ENCODE data around the gene MARF1.
"Not testable (repeated sequence)": the region's sequence is repeated elsewhere in the genome, so short reads cannot be mapped to it uniquely, and the experiment has no call there.

MARF1 gene

GRCh38 chr16:15671530-15672117, 28.7 kb upstream of the MARF1 start:
- DNase-seq (ENCODE audit: low spot score in 2 of 2) (no peak), ATAC-seq (ENCODE audit: low read depth) (no peak)
- Mint-ChIP-seq H3K36me3 (peaks cover 21% of the 10 kb centered on the region), H3K27me3 (no peaks in the 10 kb centered on the region), H3K4me1 (peaks cover 9% of the 10 kb centered on the region), H3K9me3 (no peaks in the 10 kb centered on the region), H3K4me3 (no peak overlapping the region), H3K27ac (peak overlapping the region; percentile 35)

- no peak for ATAC-seq (ENCODE audit: low read depth)
- Mint-ChIP-seq H3K36me3 (peaks cover 16% of the 10 kb centered on the region), H3K4me1 (peaks cover 5% of the 10 kb centered on the region), H3K9me3 (no peaks in the 10 kb centered on the region), H3K27ac (no peak overlapping the region), H3K27me3 (no peaks in the 10 kb centered on the region), H3K4me3 (no peak overlapping the region)
- DNase-seq (ENCODE audit: low spot score in 2 of 2) = no peak
These were observed 24.3 kb upstream of the MARF1 start for GRCh38 chr16:15667091-15667742.

GRCh38 chr16:15665107-15665506, 22.2 kb upstream of the MARF1 start:
- Mint-ChIP-seq H3K27ac (no peak overlapping the region), H3K36me3 (peaks cover 21% of the 10 kb centered on the region), H3K4me3 (no peak overlapping the region), H3K27me3 (no peaks in the 10 kb centered on the region), H3K9me3 (no peaks in the 10 kb centered on the region), H3K4me1 (peaks cover 14% of the 10 kb centered on the region)
- no peak for DNase-seq (ENCODE audit: low spot score in 2 of 2)
- ATAC-seq (ENCODE audit: low read depth) = no peak

GRCh38 chr16:15660203-15660601, 17.2 kb upstream of the MARF1 start:
- DNase-seq (ENCODE audit: low spot score in 2 of 2) (no peak), ATAC-seq (ENCODE audit: low read depth) (no peak)
- H3K27me3 Mint-ChIP-seq = no peaks in the 10 kb centered on the region
- no peaks in the 10 kb centered on the region for H3K9me3 Mint-ChIP-seq
- peak overlapping the region; percentile 37 for H3K4me3 Mint-ChIP-seq
- peak overlapping the region; percentile 98 for H3K27ac Mint-ChIP-seq
- H3K36me3 Mint-ChIP-seq = peaks cover 18% of the 10 kb centered on the region
- peaks cover 32% of the 10 kb centered on the region for H3K4me1 Mint-ChIP-seq

GRCh38 chr16:15658556-15658955, 15.6 kb upstream of the MARF1 start:
- Mint-ChIP-seq H3K4me1 (peaks cover 32% of the 10 kb centered on the region), H3K36me3 (peaks cover 18% of the 10 kb centered on the region), H3K27ac (peak overlapping the region; percentile 98), H3K9me3 (no peaks in the 10 kb centered on the region), H3K27me3 (no peaks in the 10 kb centered on the region), H3K4me3 (peak overlapping the region; percentile 82)
- no peak for DNase-seq (ENCODE audit: low spot score in 2 of 2)
- no peak for ATAC-seq (ENCODE audit: low read depth)

- no peaks in the 10 kb centered on the region for H3K9me3 Mint-ChIP-seq
- peak overlapping the region; percentile 47 for H3K4me3 Mint-ChIP-seq
- H3K36me3 Mint-ChIP-seq = peaks cover 15% of the 10 kb centered on the region
- ATAC-seq (ENCODE audit: low read depth) = peak; percentile 37
- H3K4me1 Mint-ChIP-seq = peaks cover 35% of the 10 kb centered on the region
- no peaks in the 10 kb centered on the region for H3K27me3 Mint-ChIP-seq
- DNase-seq (ENCODE audit: low spot score in 2 of 2) = no peak
- peak overlapping the region; percentile 98 for H3K27ac Mint-ChIP-seq
These were observed 15.2 kb upstream of the MARF1 start for GRCh38 chr16:15658149-15658548.

- not testable (repeated sequence) for DNase-seq (ENCODE audit: low spot score in 2 of 2); H3K27ac Mint-ChIP-seq; H3K27me3 Mint-ChIP-seq; H3K4me3 Mint-ChIP-seq; ATAC-seq (ENCODE audit: low read depth); H3K9me3 Mint-ChIP-seq; H3K36me3 Mint-ChIP-seq
- H3K4me1 Mint-ChIP-seq = peaks cover 32% of the 10 kb centered on the region
These were observed 12.6 kb upstream of the MARF1 start for GRCh38 chr16:15655561-15655960.

- no peaks in the 10 kb centered on the region for H3K9me3 Mint-ChIP-seq
- no peaks in the 10 kb centered on the region for H3K27me3 Mint-ChIP-seq
- H3K4me3 Mint-ChIP-seq = no peak overlapping the region
- peaks cover 30% of the 10 kb centered on the region for H3K4me1 Mint-ChIP-seq
- ATAC-seq (ENCODE audit: low read depth) (no peak), DNase-seq (ENCODE audit: low spot score in 2 of 2) (no peak)
- no peak overlapping the region for H3K27ac Mint-ChIP-seq
- H3K36me3 Mint-ChIP-seq = peaks cover 8% of the 10 kb centered on the region
These were observed 11.6 kb upstream of the MARF1 start for GRCh38 chr16:15654591-15654990.

- Mint-ChIP-seq H3K27ac (peak overlapping the region; percentile 60), H3K36me3 (peaks cover 8% of the 10 kb centered on the region), H3K4me1 (peaks cover 26% of the 10 kb centered on the region), H3K9me3 (no peaks in the 10 kb centered on the region), H3K4me3 (peak overlapping the region; percentile 14), H3K27me3 (no peaks in the 10 kb centered on the region)
- DNase-seq (ENCODE audit: low spot score in 2 of 2) (no peak), ATAC-seq (ENCODE audit: low read depth) (no peak)
These were observed 10.3 kb upstream of the MARF1 start for GRCh38 chr16:15653227-15653626.

- peak overlapping the region; percentile 60 for H3K27ac Mint-ChIP-seq
- ATAC-seq (ENCODE audit: low read depth) = no peak
- H3K27me3 Mint-ChIP-seq = no peaks in the 10 kb centered on the region
- no peaks in the 10 kb centered on the region for H3K9me3 Mint-ChIP-seq
- no peak for DNase-seq (ENCODE audit: low spot score in 2 of 2)
- peaks cover 5% of the 10 kb centered on the region for H3K36me3 Mint-ChIP-seq
- H3K4me3 Mint-ChIP-seq = peak overlapping the region; percentile 99
- H3K4me1 Mint-ChIP-seq = peaks cover 19% of the 10 kb centered on the region
These were observed 9.5 kb upstream of the MARF1 start for GRCh38 chr16:15652293-15653001.

- Mint-ChIP-seq H3K4me3 (peak overlapping the region; percentile 99), H3K27me3 (no peaks in the 10 kb centered on the region), H3K9me3 (no peaks in the 10 kb centered on the region), H3K27ac (peak overlapping the region; percentile 97), H3K4me1 (peaks cover 17% of the 10 kb centered on the region), H3K36me3 (peaks cover 5% of the 10 kb centered on the region)
- ATAC-seq (ENCODE audit: low read depth) = peak; percentile 65
- peak in 1 of 2 donors; percentile 43 for DNase-seq (ENCODE audit: low spot score in 2 of 2)
These were observed 7.8 kb upstream of the MARF1 start for GRCh38 chr16:15650698-15651171.

GRCh38 chr16:15650019-15650697, 7.2 kb upstream of the MARF1 start, which contains the start of gene NDE1:
TSS of gene NDE1 (plus strand) at chr16:15650245. CDS start at chr16:15664779, 14,534 bp downstream.
- Mint-ChIP-seq H3K36me3 (peaks cover 5% of the 10 kb centered on the region), H3K27me3 (no peaks in the 10 kb centered on the region), H3K9me3 (no peaks in the 10 kb centered on the region), H3K27ac (peak within 1 kb of the TSS; percentile 97), H3K4me3 (peak within 1 kb of the TSS; percentile 99), H3K4me1 (peaks cover 17% of the 10 kb centered on the region)
- peak; percentile 92 for ATAC-seq (ENCODE audit: low read depth)
- peak; percentile 66 to 74 for DNase-seq (ENCODE audit: low spot score in 2 of 2)

- Mint-ChIP-seq H3K4me3 (peak overlapping the region; percentile 84), H3K36me3 (peaks cover 5% of the 10 kb centered on the region), H3K27ac (peak overlapping the region; percentile 97), H3K4me1 (peaks cover 17% of the 10 kb centered on the region), H3K9me3 (no peaks in the 10 kb centered on the region), H3K27me3 (no peaks in the 10 kb centered on the region)
- DNase-seq (ENCODE audit: low spot score in 2 of 2) (no peak), ATAC-seq (ENCODE audit: low read depth) (no peak)
These were observed 6.7 kb upstream of the MARF1 start for GRCh38 chr16:15649727-15650018.

- H3K9me3 Mint-ChIP-seq; DNase-seq (ENCODE audit: low spot score in 2 of 2); H3K36me3 Mint-ChIP-seq; ATAC-seq (ENCODE audit: low read depth); H3K27me3 Mint-ChIP-seq: not testable (repeated sequence)
- Mint-ChIP-seq H3K4me1 (peaks cover 17% of the 10 kb centered on the region), H3K27ac (peak overlapping the region; percentile 97), H3K4me3 (peak overlapping the region; percentile 84)
These were observed 6.4 kb upstream of the MARF1 start for GRCh38 chr16:15649311-15649710.
